HEK293T (cell line): ENCODE measurements around the gene MBNL2.

ENCODE experiments used
- CTCF ChIA-PET: fragments of 350-600 bp; formaldehyde crosslinking; extraction: SDS; loops from one replicate; lab custom pipeline; 2021; ENCODE audit warnings: antibody characterized with exemption, inconsistent platforms; lab: Yijun Ruan, JAX
- POLR2A ChIA-PET: fragments of 350-600 bp; formaldehyde crosslinking; extraction: SDS; loops from one replicate; lab custom pipeline; 2020; ENCODE audit warnings: antibody characterized with exemption, inconsistent platforms; lab: Yijun Ruan, JAX
- DNase-seq: peaks from one replicate; pipeline ENCODE4 v3.0.0; 2012; ENCODE audit warnings: mixed read lengths; ENCODE audit errors: extremely low spot score
- ARNT ChIP-seq: fragments of 450-650 bp; IDR thresholded peaks from 2 replicates; pipeline ENCODE4 v1.6.1; 2017; ENCODE audit warnings: mild to moderate bottlenecking
- BHLHE40 ChIP-seq: fragments of 450-650 bp; IDR thresholded peaks from 2 replicates; pipeline ENCODE4 v1.6.1; 2016; ENCODE audit warnings: mild to moderate bottlenecking, moderate library complexity, borderline replicate concordance
- CTBP1 ChIP-seq: fragments of 450-650 bp; IDR thresholded peaks from 2 replicates; pipeline ENCODE4 v1.6.1; 2016; ENCODE audit warnings: borderline replicate concordance
- ELF4 ChIP-seq: fragments of 450-650 bp; IDR thresholded peaks from 2 replicates; pipeline ENCODE4 v1.6.1; 2017; ENCODE audit warnings: antibody characterized with exemption
- FOXA1 ChIP-seq: fragments of 450-650 bp; IDR thresholded peaks from 2 replicates; pipeline ENCODE4 v1.6.1; 2016; ENCODE audit warnings: mild to moderate bottlenecking
- FOXK2 ChIP-seq: fragments of 450-650 bp; IDR thresholded peaks from 2 replicates; pipeline ENCODE4 v1.6.1; 2016; ENCODE audit warnings: mild to moderate bottlenecking
- FOXM1 ChIP-seq: fragments of 450-650 bp; IDR thresholded peaks from 2 replicates; pipeline ENCODE4 v1.6.1; 2017; ENCODE audit warnings: mild to moderate bottlenecking, borderline replicate concordance
- HDGF ChIP-seq: fragments of 450-650 bp; IDR thresholded peaks from 2 replicates; pipeline ENCODE4 v1.6.1; 2017; ENCODE audit warnings: antibody characterized with exemption, borderline replicate concordance
- L3MBTL2 ChIP-seq: fragments of 450-650 bp; conservative IDR thresholded peaks from 2 replicates; pipeline ENCODE4 v1.6.1; 2016; ENCODE audit warnings: mild to moderate bottlenecking
- LEF1 ChIP-seq: fragments of 450-650 bp; IDR thresholded peaks from 2 replicates; pipeline ENCODE4 v1.6.1; 2017; ENCODE audit warnings: mild to moderate bottlenecking, borderline replicate concordance
- NFRKB ChIP-seq: fragments of 450-650 bp; IDR thresholded peaks from 2 replicates; pipeline ENCODE4 v1.6.1; 2016; ENCODE audit warnings: mild to moderate bottlenecking, moderate library complexity
- PKNOX1 ChIP-seq: fragments of 450-650 bp; IDR thresholded peaks from 2 replicates; pipeline ENCODE4 v1.6.1; 2016
- SP1 ChIP-seq: fragments of 450-650 bp; IDR thresholded peaks from 2 replicates; pipeline ENCODE4 v1.6.1; 2017
- SUZ12 ChIP-seq: fragments of 450-650 bp; IDR thresholded peaks from 2 replicates; pipeline ENCODE4 v1.6.1; 2016; ENCODE audit warnings: mild to moderate bottlenecking
- TARDBP ChIP-seq: fragments of 450-650 bp; IDR thresholded peaks from 2 replicates; pipeline ENCODE4 v1.6.1; 2016
- ZNF384 ChIP-seq: fragments of 450-650 bp; IDR thresholded peaks from 2 replicates; pipeline ENCODE4 v1.6.1; 2016

The MBNL2 gene

GRCh38 chr13:97229699-97230098 lies 7.6 kb downstream of the MBNL2 start:
- TF ChIP-seq FOXK2 (no peak), ZNF384 (no peak), BHLHE40 (no peak), HDGF (no peak), TARDBP (no peak), ARNT (no peak), SP1 (no peak), NFRKB (no peak), PKNOX1 (no peak), CTBP1 (no peak), L3MBTL2 (no peak)
- DNase-seq: no peak
- CTCF ChIA-PET: no interaction called here
- POLR2A ChIA-PET: interaction anchor here (2.1 kb wide), 1 partner anchor 8 kb away, joined by 5 read pairs; the partner anchor contains the start of gene MBNL2

GRCh38 chr13:97231118-97231828 lies 9.1 kb downstream of the MBNL2 start:
- POLR2A ChIA-PET: interaction anchor here (2.1 kb wide), 1 partner anchor 10 kb away, joined by 5 read pairs; the partner anchor contains the start of gene MBNL2
- TF ChIP-seq LEF1: no peak
- no peak for TF ChIP-seq CTBP1
- TF ChIP-seq ELF4: no peak
- TF ChIP-seq HDGF: no peak
- TF ChIP-seq NFRKB: no peak
- TF ChIP-seq ZNF384: no peak
- TF ChIP-seq SUZ12: no peak
- TF ChIP-seq L3MBTL2: no peak
- TF ChIP-seq FOXA1: no peak
- TF ChIP-seq FOXM1: no peak
- no peak for TF ChIP-seq FOXK2

GRCh38 chr13:97231829-97232196 lies 9.7 kb downstream of the MBNL2 start:
- TF ChIP-seq FOXA1 (no peak), FOXM1 (no peak), TARDBP (no peak), SP1 (no peak)
- POLR2A ChIA-PET: interaction anchor here (1.1 to 2.1 kb wide), 2 partner anchors 8 to 10 kb away, joined by 4 to 5 read pairs; partner anchors contain the start of gene MBNL2
- DNase-seq: no peak
- CTCF ChIA-PET: no interaction called here

More at GRCh38 chr13:97231118-97231828, 9.1 kb downstream of the MBNL2 start:
- CTCF ChIA-PET: no interaction called here
- no peak for DNase-seq

- no peak for TF ChIP-seq LEF1
- ChIA-PET CTCF (no interaction called here), POLR2A (no interaction called here)
- no peak for DNase-seq
These were observed 11.4 kb downstream of the MBNL2 start for GRCh38 chr13:97233499-97233898.

GRCh38 chr13:97234236-97234635 lies 12.1 kb downstream of the MBNL2 start:
- ChIA-PET CTCF (no interaction called here), POLR2A (no interaction called here)
- no peak for TF ChIP-seq ARNT
- no peak for TF ChIP-seq FOXM1
- TF ChIP-seq FOXK2: no peak
- TF ChIP-seq NFRKB: no peak
- no peak for TF ChIP-seq TARDBP
- no peak for TF ChIP-seq FOXA1
- TF ChIP-seq ZNF384: no peak
- DNase-seq: no peak

GRCh38 chr13:97234742-97235141 lies 12.6 kb downstream of the MBNL2 start:
- TF ChIP-seq ELF4 (no peak), CTBP1 (no peak), ZNF384 (no peak)
- POLR2A ChIA-PET: no interaction called here
- CTCF ChIA-PET: no interaction called here
- DNase-seq: no peak

- TF ChIP-seq SP1 (no peak), BHLHE40 (no peak), PKNOX1 (no peak), ARNT (no peak), NFRKB (no peak), FOXA1 (no peak), ZNF384 (no peak), TARDBP (no peak), L3MBTL2 (no peak), FOXK2 (no peak), LEF1 (no peak), FOXM1 (no peak), ELF4 (no peak), HDGF (no peak), SUZ12 (no peak), CTBP1 (no peak)
- ChIA-PET CTCF (no interaction called here), POLR2A (no interaction called here)
- DNase-seq: no peak
These were observed 13.6 kb downstream of the MBNL2 start for GRCh38 chr13:97235549-97236231.
